Trophoblast cell (in vitro differentiated cells and primary cell): ENCODE data around the gene GALNTL6.

ENCODE experiments used
- DNase-seq, 2 donors: peaks; one replicate each; pipeline ENCODE4 v3.0.0-alpha.2; 2016
- H2AFZ ChIP-seq: 2 replicates; pipeline ENCODE4 v1.6.1; 2013; ENCODE audit warnings: low read length, moderate library complexity, mild to moderate bottlenecking; ENCODE audit not compliant: insufficient read depth, poor library complexity
- H2AK5ac ChIP-seq: 2 replicates; pipeline ENCODE4 v1.6.1; 2013; ENCODE audit warnings: mild to moderate bottlenecking, low read length
- H2BK120ac ChIP-seq: 2 replicates; pipeline ENCODE4 v1.6.1; 2013; ENCODE audit warnings: low read length, mild to moderate bottlenecking, moderate library complexity; ENCODE audit not compliant: insufficient read depth, poor library complexity
- H2BK12ac ChIP-seq: 2 replicates; pipeline ENCODE4 v1.6.1; 2013; ENCODE audit warnings: mild to moderate bottlenecking, low read length, moderate library complexity
- H2BK5ac ChIP-seq: 2 replicates; pipeline ENCODE4 v1.6.1; 2013; ENCODE audit warnings: low read length, low read depth, moderate library complexity, mild to moderate bottlenecking; ENCODE audit not compliant: poor library complexity
- H3K14ac ChIP-seq: 2 replicates; pipeline ENCODE4 v1.6.1; 2013; ENCODE audit warnings: mild to moderate bottlenecking, low read length
- H3K18ac ChIP-seq: 2 replicates; pipeline ENCODE4 v1.6.1; 2013; ENCODE audit warnings: mild to moderate bottlenecking, low read length
- H3K23ac ChIP-seq: 2 replicates; pipeline ENCODE4 v1.6.1; 2013; ENCODE audit warnings: low read length
- H3K27ac ChIP-seq: 2 replicates; pipeline ENCODE4 v1.5.1; 2013; ENCODE audit warnings: low read depth, mild to moderate bottlenecking, inconsistent platforms, low read length, moderate library complexity
- H3K27me3 ChIP-seq: 2 replicates; pipeline ENCODE4 v1.6.1; 2013; ENCODE audit warnings: inconsistent platforms, mild to moderate bottlenecking, low read length, moderate library complexity; ENCODE audit not compliant: insufficient read depth
- H3K36me3 ChIP-seq, 2 experiments: 1 replicate in 1 of 2; 2 replicates in 1 of 2; pipeline ENCODE4 v1.6.1; 2013; ENCODE audit warnings: low read length in 2 of 2, mild to moderate bottlenecking in 2 of 2, moderate library complexity in 1 of 2; ENCODE audit not compliant: insufficient read depth in 2 of 2, control insufficient read depth in 1 of 2
- H3K4ac ChIP-seq: 2 replicates; pipeline ENCODE4 v1.6.1; 2013; ENCODE audit warnings: low read depth, mild to moderate bottlenecking, low read length, moderate library complexity
- H3K4me1 ChIP-seq, 2 experiments: 1 replicate in 1 of 2; 2 replicates in 1 of 2; pipeline ENCODE4 v1.6.1; 2013; ENCODE audit warnings: low read length in 2 of 2, mild to moderate bottlenecking in 2 of 2, moderate library complexity in 1 of 2; ENCODE audit not compliant: insufficient read depth in 2 of 2, control insufficient read depth in 1 of 2
- H3K4me2 ChIP-seq: 2 replicates; pipeline ENCODE4 v1.6.1; 2013; ENCODE audit warnings: inconsistent platforms, mild to moderate bottlenecking, low read length, moderate library complexity
- H3K4me3 ChIP-seq: 2 replicates; pipeline ENCODE4 v1.5.1; 2013; ENCODE audit warnings: mild to moderate bottlenecking, low read depth, low read length, inconsistent platforms
- H3K79me1 ChIP-seq: one replicate; pipeline ENCODE4 v1.6.1; 2013; ENCODE audit warnings: low read length
- H3K79me2 ChIP-seq: 2 replicates; pipeline ENCODE4 v1.6.1; 2013; ENCODE audit warnings: low read length, mild to moderate bottlenecking; ENCODE audit not compliant: control insufficient read depth, insufficient read depth, poor library complexity
- H3K9ac ChIP-seq: 2 replicates; pipeline ENCODE4 v1.6.1; 2013; ENCODE audit warnings: mild to moderate bottlenecking, low read length
- H3K9me3 ChIP-seq: 2 replicates; pipeline ENCODE4 v1.6.1; 2013; ENCODE audit warnings: low read depth, mild to moderate bottlenecking, control low read depth, inconsistent platforms, low read length; ENCODE audit not compliant: insufficient read depth
- H4K12ac ChIP-seq: 2 replicates; pipeline ENCODE4 v1.6.1; 2013; ENCODE audit warnings: low read depth, mild to moderate bottlenecking, low read length, moderate library complexity
- H4K8ac ChIP-seq: 2 replicates; pipeline ENCODE4 v1.6.1; 2013; ENCODE audit warnings: low read depth, mild to moderate bottlenecking, low read length, moderate library complexity
- H4K91ac ChIP-seq: one replicate; pipeline ENCODE4 v1.6.1; 2013; ENCODE audit warnings: low read depth, mild to moderate bottlenecking, low read length, moderate library complexity
- WGBS: extraction: QIAGEN DNeasy Blood & Tissue Kit; methylation state at CpG from one replicate; pipeline ENCODE4 v1.1.7; 2013; ENCODE audit warnings: missing lambda C conversion rate; ENCODE audit not compliant: insufficient read length, insufficient coverage; ENCODE audit errors: extremely low coverage; 5-methylcytosine and 5-hydroxymethylcytosine counted together

The GALNTL6 gene

DNA sequence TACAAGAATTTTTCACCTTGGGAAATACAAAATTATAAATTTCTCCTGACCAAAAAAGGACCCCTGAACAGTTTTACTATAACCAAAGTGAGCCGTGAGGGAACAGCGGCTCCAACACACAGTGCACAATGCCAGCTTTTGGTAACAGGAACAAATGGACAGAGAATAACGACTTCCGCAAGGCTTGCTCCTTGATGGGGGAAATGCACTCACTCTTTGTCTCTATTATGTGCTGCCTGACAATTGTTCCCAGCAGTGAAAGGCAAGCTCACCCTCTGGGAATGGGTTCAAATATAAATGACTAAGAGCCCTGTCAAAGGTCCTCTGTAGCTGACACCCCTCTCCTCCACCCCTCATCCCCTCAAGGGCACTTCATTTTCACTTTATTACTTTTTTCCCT, 1029.6 kb downstream of the GALNTL6 start:
- Histone ChIP-seq H3K27ac (no peak overlapping the region), H3K4me1 (no peaks in the 10 kb centered on the region), H4K12ac (no peak overlapping the region), H2BK5ac (no peak overlapping the region), H3K4me2 (no peak overlapping the region), H3K9me3 (peaks cover 3% of the 10 kb centered on the region), H3K4ac (no peak overlapping the region), H2AK5ac (no peak overlapping the region), H3K14ac (no peak overlapping the region), H3K79me2 (no peaks in the 10 kb centered on the region), H3K4me3 (no peak overlapping the region), H3K23ac (no peak overlapping the region), H3K9ac (no peak overlapping the region), H3K27me3 (no peaks in the 10 kb centered on the region), H3K36me3 (no peaks in the 10 kb centered on the region), H4K91ac (no peak overlapping the region), H4K8ac (no peak overlapping the region), H3K79me1 (no peaks in the 10 kb centered on the region), H2AFZ (no peak overlapping the region), H3K18ac (no peak overlapping the region), H2BK120ac (no peak overlapping the region), H2BK12ac (no peak overlapping the region)
- no CpG with 5 or more reads among the region's 4 CpGs for WGBS
- no peak for DNase-seq

DNA sequence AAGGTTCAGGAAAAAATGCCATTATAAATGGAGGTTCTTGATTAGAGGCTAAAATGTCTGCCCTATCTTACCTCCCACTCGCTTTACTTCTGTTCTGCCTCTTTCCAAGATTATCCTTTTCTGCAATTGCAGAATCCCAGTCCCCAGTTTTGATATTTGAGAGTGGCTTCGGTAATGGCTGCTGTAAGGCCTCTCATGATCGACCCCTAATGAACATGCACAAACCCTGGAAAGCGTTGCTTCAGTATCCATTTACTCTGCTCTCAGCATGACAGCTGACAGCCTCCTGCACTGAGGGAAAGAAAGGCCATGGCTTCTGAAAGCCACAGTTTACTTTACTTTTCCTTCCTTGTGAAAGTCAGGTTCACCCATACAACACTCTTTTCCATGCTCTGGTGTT, 1030.0 kb downstream of the GALNTL6 start:
- H3K9me3 ChIP-seq = peaks cover under 1% of the 10 kb centered on the region
- no peak overlapping the region for H3K4me3 ChIP-seq
- H4K12ac ChIP-seq = no peak overlapping the region
- no peak overlapping the region for H3K23ac ChIP-seq
- no peaks in the 10 kb centered on the region for H3K79me2 ChIP-seq
- no peak overlapping the region for H3K9ac ChIP-seq
- H3K14ac ChIP-seq = no peak overlapping the region
- H3K18ac ChIP-seq = no peak overlapping the region
- no peak overlapping the region for H2BK5ac ChIP-seq
- H3K79me1 ChIP-seq = no peaks in the 10 kb centered on the region
- no peak overlapping the region for H3K27ac ChIP-seq
- no peak overlapping the region for H4K91ac ChIP-seq
- no peak overlapping the region for H4K8ac ChIP-seq
- H3K4ac ChIP-seq = no peak overlapping the region
- H3K36me3 ChIP-seq = no peaks in the 10 kb centered on the region
- H2BK12ac ChIP-seq = no peak overlapping the region
- H3K4me1 ChIP-seq = no peaks in the 10 kb centered on the region
- no peak overlapping the region for H2AFZ ChIP-seq
- no peak overlapping the region for H2AK5ac ChIP-seq
- H2BK120ac ChIP-seq = no peak overlapping the region
- no peaks in the 10 kb centered on the region for H3K27me3 ChIP-seq
- no CpG with 5 or more reads among the region's 4 CpGs for WGBS
- no peak for DNase-seq
- H3K4me2 ChIP-seq = no peak overlapping the region

DNA sequence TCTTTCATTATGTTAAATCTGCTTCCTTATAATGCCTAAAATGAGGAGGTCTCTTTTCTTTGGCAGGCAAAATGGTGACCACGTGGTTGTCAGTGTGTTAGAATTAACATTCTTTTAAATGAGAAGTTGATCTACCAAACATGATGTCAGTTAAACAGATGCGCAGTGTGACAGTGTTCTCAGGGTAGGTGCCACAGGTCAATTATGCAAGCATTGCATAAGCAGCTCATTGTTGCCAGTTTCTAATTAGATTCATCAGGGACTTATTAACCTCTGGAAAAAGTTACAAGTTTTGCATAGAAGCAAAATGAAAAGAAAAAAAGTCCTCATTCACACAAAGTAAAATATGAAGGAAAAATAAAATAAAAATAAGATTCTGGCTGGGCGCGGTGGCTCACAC, 1031.4 kb downstream of the GALNTL6 start:
- H2AFZ ChIP-seq = no peak overlapping the region
- H4K91ac ChIP-seq = no peak overlapping the region
- no peak overlapping the region for H3K4me2 ChIP-seq
- no peak overlapping the region for H4K12ac ChIP-seq
- H3K9ac ChIP-seq = no peak overlapping the region
- no peak overlapping the region for H2BK5ac ChIP-seq
- H3K9me3 ChIP-seq = no peaks in the 10 kb centered on the region
- no peak overlapping the region for H3K18ac ChIP-seq
- H3K23ac ChIP-seq = no peak overlapping the region
- H3K79me2 ChIP-seq = no peaks in the 10 kb centered on the region
- H3K4me3 ChIP-seq = no peak overlapping the region
- no peak overlapping the region for H4K8ac ChIP-seq
- no peak overlapping the region for H3K27ac ChIP-seq
- H3K4me1 ChIP-seq = no peaks in the 10 kb centered on the region
- H3K14ac ChIP-seq = no peak overlapping the region
- H2BK12ac ChIP-seq = no peak overlapping the region
- H3K36me3 ChIP-seq = no peaks in the 10 kb centered on the region
- no peak for DNase-seq
- WGBS = no CpG with 5 or more reads among the region's 4 CpGs
- H3K79me1 ChIP-seq = no peaks in the 10 kb centered on the region
- no peak overlapping the region for H2BK120ac ChIP-seq
- no peak overlapping the region for H3K4ac ChIP-seq
- H3K27me3 ChIP-seq = no peaks in the 10 kb centered on the region
- H2AK5ac ChIP-seq = no peak overlapping the region

DNA sequence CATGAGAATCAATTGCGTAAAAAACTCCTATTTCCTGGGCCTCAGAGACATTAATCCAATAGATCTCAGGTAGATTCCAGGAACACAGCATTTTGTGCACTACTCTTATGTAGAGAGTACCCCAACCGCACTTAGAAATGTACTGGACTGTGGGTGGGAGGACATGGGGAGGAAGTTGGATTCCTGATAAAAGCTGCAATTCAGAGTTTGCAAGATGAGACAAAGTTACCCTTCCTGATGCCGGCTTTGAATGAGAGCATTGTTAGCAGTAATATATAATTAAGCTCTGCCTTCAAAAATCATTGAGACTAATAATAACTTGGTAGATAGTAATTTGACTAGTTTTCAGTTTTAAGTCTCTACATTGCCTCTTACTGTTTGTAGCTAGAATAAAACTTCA, 1032.1 kb downstream of the GALNTL6 start:
- Histone ChIP-seq H4K12ac (no peak overlapping the region), H3K23ac (no peak overlapping the region), H2BK5ac (no peak overlapping the region), H3K79me1 (no peaks in the 10 kb centered on the region), H3K36me3 (no peaks in the 10 kb centered on the region), H2BK12ac (no peak overlapping the region), H3K4me1 (no peaks in the 10 kb centered on the region), H2AK5ac (no peak overlapping the region), H4K91ac (no peak overlapping the region), H3K4me3 (no peak overlapping the region), H2BK120ac (no peak overlapping the region), H3K4me2 (no peak overlapping the region), H3K4ac (no peak overlapping the region), H3K27ac (no peak overlapping the region), H3K18ac (no peak overlapping the region), H3K79me2 (no peaks in the 10 kb centered on the region), H3K9ac (no peak overlapping the region), H3K14ac (no peak overlapping the region), H4K8ac (no peak overlapping the region), H2AFZ (no peak overlapping the region), H3K9me3 (no peaks in the 10 kb centered on the region), H3K27me3 (no peaks in the 10 kb centered on the region)
- no CpG with 5 or more reads among the region's 3 CpGs for WGBS
- no peak for DNase-seq
